ENCODE data around the gene DDX50.
"Not testable (repeated sequence)": the region's sequence is repeated elsewhere in the genome, so short reads cannot be mapped to it uniquely, and the experiment has no call there.

GRCh38 chr10:68929157-68929556 lies 28.0 kb downstream of the DDX50 start:
- TF ChIP-seq, protein P1, sequence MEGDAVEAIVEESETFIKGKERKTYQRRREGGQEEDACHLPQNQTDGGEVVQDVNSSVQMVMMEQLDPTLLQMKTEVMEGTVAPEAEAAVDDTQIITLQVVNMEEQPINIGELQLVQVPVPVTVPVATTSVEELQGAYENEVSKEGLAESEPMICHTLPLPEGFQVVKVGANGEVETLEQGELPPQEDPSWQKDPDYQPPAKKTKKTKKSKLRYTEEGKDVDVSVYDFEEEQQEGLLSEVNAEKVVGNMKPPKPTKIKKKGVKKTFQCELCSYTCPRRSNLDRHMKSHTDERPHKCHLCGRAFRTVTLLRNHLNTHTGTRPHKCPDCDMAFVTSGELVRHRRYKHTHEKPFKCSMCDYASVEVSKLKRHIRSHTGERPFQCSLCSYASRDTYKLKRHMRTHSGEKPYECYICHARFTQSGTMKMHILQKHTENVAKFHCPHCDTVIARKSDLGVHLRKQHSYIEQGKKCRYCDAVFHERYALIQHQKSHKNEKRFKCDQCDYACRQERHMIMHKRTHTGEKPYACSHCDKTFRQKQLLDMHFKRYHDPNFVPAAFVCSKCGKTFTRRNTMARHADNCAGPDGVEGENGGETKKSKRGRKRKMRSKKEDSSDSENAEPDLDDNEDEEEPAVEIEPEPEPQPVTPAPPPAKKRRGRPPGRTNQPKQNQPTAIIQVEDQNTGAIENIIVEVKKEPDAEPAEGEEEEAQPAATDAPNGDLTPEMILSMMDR (IDR thresholded peaks at IDR 0.05; ENCODE audit: poor library complexity) = not testable (repeated sequence)
- not testable (repeated sequence) for TF ChIP-seq EZH2 (IDR thresholded peaks at IDR 0.05; ENCODE audit: borderline replicate concordance); EZH2phosphoT487 (IDR thresholded peaks at IDR 0.05; ENCODE audit: low read depth, severe bottlenecking, unreplicated experiment)
